Mucosa of stomach (tissue), 1 donor: ENCODE results near the gene FAT3.

Experiments used
- H3K27me3 ChIP-seq: one replicate; pipeline ENCODE4 v1.7.0; 2013; ENCODE audit warnings: mild to moderate bottlenecking, low read length; ENCODE audit not compliant: control insufficient read depth, insufficient read depth
- H3K36me3 ChIP-seq: one replicate; pipeline ENCODE4 v1.7.0; 2013; ENCODE audit warnings: low read length; ENCODE audit not compliant: control insufficient read depth, insufficient read depth
- H3K4me1 ChIP-seq: one replicate; pipeline ENCODE4 v1.7.0; 2013; ENCODE audit warnings: mild to moderate bottlenecking, low read length; ENCODE audit not compliant: control insufficient read depth, insufficient read depth
- H3K4me3 ChIP-seq: one replicate; pipeline ENCODE4 v1.7.0; 2013; ENCODE audit warnings: low read length
- H3K9ac ChIP-seq: one replicate; pipeline ENCODE4 v1.7.0; 2013; ENCODE audit warnings: mild to moderate bottlenecking, low read length, moderate library complexity
- H3K9me3 ChIP-seq: one replicate; pipeline ENCODE4 v1.7.0; 2013; ENCODE audit warnings: mild to moderate bottlenecking, low read length, moderate library complexity; ENCODE audit not compliant: control insufficient read depth
- donor health status: Pancreatic carcinoma.

FAT3 gene

DNA sequence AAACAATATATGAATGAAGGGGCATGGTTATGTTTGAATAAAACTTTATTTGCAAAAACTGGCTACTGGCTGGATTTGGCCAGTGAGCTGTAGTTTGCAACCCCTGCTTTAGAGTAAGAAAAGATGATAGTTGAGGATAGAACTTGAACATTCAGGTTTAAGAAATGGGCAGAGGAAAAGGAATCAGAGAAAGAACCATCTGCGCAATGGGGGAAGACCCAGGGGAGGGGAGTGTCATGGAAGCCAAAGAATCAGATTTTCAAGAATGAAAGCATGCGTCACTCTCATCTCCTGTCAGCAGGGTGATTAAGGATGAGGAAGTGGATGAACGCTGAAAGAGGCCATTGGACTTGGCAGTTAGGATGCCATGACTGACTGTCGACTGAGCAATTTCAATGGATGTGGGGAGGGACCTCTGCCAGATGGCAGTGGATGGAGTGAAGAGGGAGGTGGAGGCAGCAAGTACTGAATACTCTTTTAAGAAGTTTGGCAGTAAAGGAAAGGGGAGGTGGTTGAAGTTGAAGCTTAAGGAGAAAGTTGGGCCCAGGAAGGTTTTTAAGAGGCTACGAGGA is 21.2 kb downstream of the FAT3 start:
- Histone ChIP-seq H3K4me1 (no peaks in the 10 kb centered on the region), H3K36me3 (no peaks in the 10 kb centered on the region), H3K9me3 (no peaks in the 10 kb centered on the region), H3K4me3 (no peak overlapping the region), H3K27me3 (no peaks in the 10 kb centered on the region), H3K9ac (no peak overlapping the region)

DNA sequence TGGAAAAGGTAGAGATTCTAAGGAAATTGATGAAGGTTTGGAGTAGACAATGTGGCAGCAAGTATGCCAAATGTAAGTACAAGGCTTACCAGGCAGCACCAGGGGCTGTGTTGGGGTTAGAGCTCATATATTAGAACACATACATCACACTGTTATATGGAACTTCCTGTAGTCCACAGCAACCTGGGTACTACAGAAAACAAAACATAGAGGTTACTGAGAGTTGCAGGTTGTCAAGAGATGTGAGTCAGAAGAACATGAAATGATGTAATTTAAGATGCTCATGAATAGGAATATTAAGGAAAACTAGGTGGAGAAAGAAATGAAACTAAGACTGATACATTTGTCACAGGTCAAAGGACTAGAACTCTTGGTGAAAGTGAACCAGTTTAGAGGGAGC is 22.0 kb downstream of the FAT3 start:
- Histone ChIP-seq H3K27me3 (no peaks in the 10 kb centered on the region), H3K9me3 (no peaks in the 10 kb centered on the region), H3K9ac (no peak overlapping the region), H3K4me3 (no peak overlapping the region), H3K36me3 (no peaks in the 10 kb centered on the region), H3K4me1 (no peaks in the 10 kb centered on the region)

DNA sequence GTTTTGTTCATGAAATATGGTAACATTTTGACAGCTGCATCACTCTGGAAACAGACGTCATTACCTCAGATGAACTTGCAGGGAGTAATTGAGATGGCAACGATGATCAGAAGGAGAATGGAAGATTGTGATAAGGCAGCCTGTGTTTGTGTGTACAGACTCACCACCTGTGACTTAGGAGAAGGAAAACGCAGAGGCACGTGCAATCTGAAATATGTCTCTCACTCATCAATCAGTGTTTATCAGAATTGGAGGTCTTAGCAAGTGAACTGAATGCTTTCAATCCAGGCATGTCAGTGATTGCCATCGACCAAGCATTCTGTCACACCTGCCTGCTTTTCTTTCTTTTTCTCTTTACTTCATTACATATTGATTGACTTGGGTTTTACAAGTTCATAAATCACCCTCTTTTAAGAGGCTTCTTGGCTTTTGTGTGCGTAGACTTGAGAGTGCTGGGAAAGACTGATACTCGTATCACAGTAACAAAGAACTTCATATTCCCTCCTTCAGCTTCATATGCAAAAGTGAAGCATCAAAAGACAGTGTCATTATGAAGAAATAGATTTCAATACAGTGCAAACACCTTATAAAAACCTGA is 24.6 kb downstream of the FAT3 start:
- H3K4me1 ChIP-seq, result no peaks in the 10 kb centered on the region
- no peaks in the 10 kb centered on the region for H3K9me3 ChIP-seq
- H3K9ac ChIP-seq, result no peak overlapping the region
- no peaks in the 10 kb centered on the region for H3K27me3 ChIP-seq
- no peaks in the 10 kb centered on the region for H3K36me3 ChIP-seq
- H3K4me3 ChIP-seq, result no peak overlapping the region

DNA sequence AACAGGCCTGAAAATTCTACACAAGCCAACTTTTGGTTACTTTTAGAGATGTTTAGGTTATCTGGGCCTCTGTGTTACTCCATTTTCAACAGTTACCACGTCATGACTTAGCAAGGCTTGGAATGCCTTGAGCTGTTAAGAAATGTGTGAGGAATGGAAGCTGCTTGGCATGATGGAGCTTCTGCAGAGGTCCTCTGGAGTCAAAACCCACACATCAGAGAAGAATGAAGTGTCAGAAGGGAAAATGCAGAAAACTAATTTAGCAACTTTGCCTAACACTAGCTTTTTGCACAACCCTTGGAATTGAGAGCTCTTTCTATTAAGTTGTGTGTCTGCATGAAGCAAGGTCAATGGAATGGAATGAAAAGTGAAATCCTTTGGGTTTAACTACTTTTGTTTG is 27.4 kb downstream of the FAT3 start:
- Histone ChIP-seq H3K9me3 (no peaks in the 10 kb centered on the region), H3K4me3 (no peak overlapping the region)

DNA sequence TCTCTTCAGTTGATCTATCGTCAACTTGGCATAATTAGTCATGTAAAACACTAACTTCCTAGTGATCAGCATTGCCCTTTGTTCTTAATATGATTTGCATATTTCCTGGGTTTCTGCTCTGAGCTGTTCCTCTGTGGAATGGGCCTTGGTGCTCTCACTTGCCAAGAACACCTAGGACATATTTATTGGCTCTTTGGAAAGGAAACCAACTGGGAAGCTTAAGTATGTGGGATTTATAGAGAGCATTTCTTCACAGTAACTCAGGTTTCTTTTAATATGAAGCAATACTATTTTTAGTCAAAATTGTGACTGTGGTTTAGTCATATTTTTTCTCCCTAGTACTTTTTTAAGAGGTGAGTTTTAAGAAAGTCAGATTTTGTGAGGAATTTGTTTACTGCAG is 28.8 kb downstream of the FAT3 start:
- no peak overlapping the region for H3K4me3 ChIP-seq
- no peaks in the 10 kb centered on the region for H3K27me3 ChIP-seq
- no peak overlapping the region for H3K9ac ChIP-seq
- no peaks in the 10 kb centered on the region for H3K36me3 ChIP-seq
- H3K4me1 ChIP-seq, result no peaks in the 10 kb centered on the region
- no peaks in the 10 kb centered on the region for H3K9me3 ChIP-seq

More for the DNA sequence above, 27.4 kb downstream of the FAT3 start:
- no peak overlapping the region for H3K9ac ChIP-seq
- no peaks in the 10 kb centered on the region for H3K36me3 ChIP-seq
- H3K4me1 ChIP-seq, result no peaks in the 10 kb centered on the region
- no peaks in the 10 kb centered on the region for H3K27me3 ChIP-seq

DNA sequence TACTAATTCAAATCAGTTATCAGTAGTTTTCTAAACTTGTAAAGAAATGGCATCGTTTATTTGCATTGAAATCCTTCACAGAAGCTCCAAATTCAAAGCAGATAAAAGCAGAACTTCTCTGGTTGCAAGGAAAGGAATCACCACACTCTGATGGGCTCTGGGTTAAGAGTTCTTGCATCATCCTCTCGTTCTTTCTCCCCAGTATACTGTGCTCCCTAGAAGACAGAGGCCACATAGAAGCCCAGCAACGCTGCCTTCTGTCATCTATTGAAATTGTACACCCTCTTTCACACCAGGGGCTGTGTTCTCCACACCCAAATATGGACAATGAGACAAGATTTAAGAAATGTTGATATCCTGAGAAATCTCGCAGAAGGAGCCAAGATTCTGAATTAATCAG is 29.3 kb downstream of the FAT3 start:
- H3K9me3 ChIP-seq, result no peaks in the 10 kb centered on the region
- H3K9ac ChIP-seq, result no peak overlapping the region
- H3K36me3 ChIP-seq, result no peaks in the 10 kb centered on the region
- no peak overlapping the region for H3K4me3 ChIP-seq
- no peaks in the 10 kb centered on the region for H3K4me1 ChIP-seq
- H3K27me3 ChIP-seq, result no peaks in the 10 kb centered on the region

DNA sequence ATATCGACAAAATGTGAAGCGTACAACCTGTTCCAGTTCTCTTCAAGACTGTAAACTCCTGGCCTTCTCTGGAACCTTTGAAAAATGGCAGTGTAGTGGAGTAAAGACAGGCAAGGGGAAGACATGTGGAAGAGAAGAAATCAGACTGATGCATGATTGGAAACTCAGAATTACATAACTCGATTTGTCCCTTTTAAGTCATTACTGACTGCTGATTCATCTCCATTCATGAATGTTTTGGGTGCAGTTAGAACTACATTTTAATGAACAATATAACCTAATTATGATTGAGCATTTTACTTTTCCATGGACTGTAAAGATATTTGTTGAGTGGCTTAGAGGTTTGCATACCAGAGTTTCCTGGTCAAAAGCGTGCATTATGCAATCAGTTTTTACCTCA is 32.9 kb downstream of the FAT3 start:
- Histone ChIP-seq H3K27me3 (no peaks in the 10 kb centered on the region), H3K4me1 (no peaks in the 10 kb centered on the region), H3K9me3 (no peaks in the 10 kb centered on the region), H3K4me3 (no peak overlapping the region), H3K9ac (no peak overlapping the region), H3K36me3 (no peaks in the 10 kb centered on the region)

DNA sequence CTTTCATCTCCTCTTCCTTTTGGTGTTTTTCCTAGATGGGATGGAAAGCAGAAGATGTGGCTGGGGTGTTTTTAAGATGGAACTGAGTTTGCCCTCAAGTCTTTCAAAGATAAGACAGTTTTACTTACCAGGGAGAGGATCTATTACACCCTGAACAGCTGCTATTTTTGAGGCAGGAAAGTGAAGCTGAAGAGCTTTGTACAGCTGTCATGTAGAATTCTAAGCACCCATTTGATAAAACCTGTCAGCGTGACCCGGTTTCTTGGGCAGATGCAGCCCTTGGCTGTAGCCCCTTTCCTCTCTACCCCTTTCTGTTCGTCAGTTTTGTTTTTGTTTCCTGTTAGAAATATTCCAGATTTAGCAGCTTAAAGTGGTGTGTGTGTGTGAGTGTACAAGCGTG is 35.2 kb downstream of the FAT3 start:
- Histone ChIP-seq H3K4me1 (no peaks in the 10 kb centered on the region), H3K4me3 (no peak overlapping the region), H3K9ac (no peak overlapping the region), H3K9me3 (no peaks in the 10 kb centered on the region), H3K36me3 (no peaks in the 10 kb centered on the region), H3K27me3 (no peaks in the 10 kb centered on the region)

DNA sequence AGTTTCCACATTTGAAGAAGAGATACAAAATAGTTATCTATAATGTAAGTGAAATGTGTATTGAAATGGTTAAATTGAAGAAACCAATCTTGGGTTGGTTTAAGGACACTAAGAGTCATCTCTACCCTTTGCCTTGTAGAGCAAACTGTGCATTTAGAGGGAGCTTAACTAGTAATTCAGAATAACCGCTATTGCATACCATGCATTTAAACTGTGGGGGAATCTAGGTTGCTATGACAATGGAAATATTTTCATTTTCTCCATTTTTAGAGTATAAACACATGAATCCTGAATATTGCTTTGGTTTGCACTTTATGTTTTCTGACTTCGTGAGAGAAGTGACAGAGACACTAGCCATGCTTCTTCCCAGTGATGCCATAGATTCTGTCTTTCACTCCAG is 39.7 kb downstream of the FAT3 start:
- no peaks in the 10 kb centered on the region for H3K4me1 ChIP-seq
- H3K9ac ChIP-seq, result no peak overlapping the region
- H3K27me3 ChIP-seq, result no peaks in the 10 kb centered on the region
- no peaks in the 10 kb centered on the region for H3K9me3 ChIP-seq
- H3K4me3 ChIP-seq, result no peak overlapping the region
- no peaks in the 10 kb centered on the region for H3K36me3 ChIP-seq

DNA sequence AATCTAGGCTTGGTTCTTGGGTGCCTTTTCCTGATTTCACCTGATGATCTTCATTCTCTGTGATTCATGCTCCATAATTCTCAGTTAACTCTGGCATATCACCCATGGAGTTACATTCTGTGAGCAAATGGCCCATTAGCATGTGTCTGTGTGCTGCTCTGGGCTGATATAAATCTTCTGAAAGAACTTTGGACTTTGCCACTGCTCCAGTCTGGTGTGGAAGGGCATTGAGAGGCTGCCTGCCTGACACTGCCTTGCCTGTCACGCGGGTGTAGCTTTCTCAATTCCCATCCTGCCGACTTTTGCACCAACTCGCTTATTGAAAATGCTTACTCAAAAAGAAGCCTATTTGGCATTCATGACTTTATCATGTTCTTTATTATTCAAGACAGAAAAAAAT is 42.2 kb downstream of the FAT3 start:
- Histone ChIP-seq H3K36me3 (no peaks in the 10 kb centered on the region), H3K4me3 (no peak overlapping the region), H3K4me1 (no peaks in the 10 kb centered on the region), H3K27me3 (no peaks in the 10 kb centered on the region), H3K9me3 (no peaks in the 10 kb centered on the region), H3K9ac (no peak overlapping the region)

DNA sequence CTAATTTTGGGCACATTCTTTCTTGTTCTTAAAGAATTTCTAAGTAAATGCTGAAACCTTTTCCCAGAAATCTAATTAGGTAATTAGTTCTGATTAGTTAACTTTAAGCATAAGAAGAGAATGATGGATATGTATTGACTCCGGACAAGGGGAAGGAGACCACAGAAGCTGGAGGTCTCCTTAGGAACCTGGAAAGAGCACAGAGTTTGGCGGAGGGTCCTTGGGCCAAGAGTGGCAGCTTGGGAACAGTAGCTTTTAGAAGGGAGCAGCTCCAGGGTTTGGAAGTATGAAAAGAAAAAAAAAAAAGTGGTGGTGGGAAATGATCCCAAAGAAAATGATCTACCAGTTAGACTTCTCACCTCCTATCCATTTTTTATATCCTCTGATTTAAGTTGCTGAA is 42.7 kb downstream of the FAT3 start:
- no peaks in the 10 kb centered on the region for H3K27me3 ChIP-seq
- no peak overlapping the region for H3K9ac ChIP-seq
- H3K4me1 ChIP-seq, result no peaks in the 10 kb centered on the region
- no peak overlapping the region for H3K4me3 ChIP-seq
- H3K36me3 ChIP-seq, result no peaks in the 10 kb centered on the region
- H3K9me3 ChIP-seq, result no peaks in the 10 kb centered on the region

DNA sequence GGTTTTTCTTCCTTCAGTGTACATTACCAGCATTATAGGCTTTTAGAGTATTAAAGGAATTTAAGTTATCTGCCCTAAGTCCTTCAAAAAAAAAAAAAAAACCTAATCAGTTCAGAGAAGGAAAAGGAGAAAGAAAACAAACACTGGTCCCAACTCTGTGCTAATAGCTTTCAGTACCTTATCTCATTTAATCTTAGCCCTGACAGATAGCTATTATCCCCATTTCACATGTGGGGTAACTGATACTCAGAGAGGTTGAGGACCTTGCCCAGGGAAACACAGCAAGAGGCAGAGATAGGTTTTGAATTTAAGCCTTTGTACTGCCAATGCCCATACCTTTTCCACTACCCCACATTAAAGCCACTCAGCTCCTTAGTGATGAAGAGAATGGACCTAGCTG is 43.4 kb downstream of the FAT3 start:
- Histone ChIP-seq H3K9ac (no peak overlapping the region), H3K4me3 (no peak overlapping the region), H3K27me3 (no peaks in the 10 kb centered on the region), H3K9me3 (no peaks in the 10 kb centered on the region), H3K36me3 (no peaks in the 10 kb centered on the region), H3K4me1 (no peaks in the 10 kb centered on the region)

DNA sequence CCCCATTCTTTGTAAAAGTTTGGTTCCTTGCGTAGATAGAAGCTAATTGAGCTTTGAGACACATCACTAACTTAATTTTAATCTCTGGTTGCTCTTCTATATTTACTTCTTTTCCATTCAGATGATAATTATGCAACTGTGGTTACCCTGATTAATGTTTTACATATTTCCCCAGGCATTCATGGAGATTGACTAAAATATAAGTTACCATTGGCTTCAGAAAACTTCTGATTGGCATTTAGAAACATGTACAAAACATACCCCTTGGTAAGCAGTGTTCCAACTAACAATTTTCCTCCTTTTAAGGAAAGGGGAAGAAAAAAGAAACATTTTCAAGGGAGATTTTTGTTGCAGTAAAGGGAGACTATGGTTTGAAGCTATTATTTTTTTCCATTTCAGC is 43.9 kb downstream of the FAT3 start:
- no peaks in the 10 kb centered on the region for H3K36me3 ChIP-seq
- H3K4me1 ChIP-seq, result no peaks in the 10 kb centered on the region
- H3K9ac ChIP-seq, result no peak overlapping the region
- H3K27me3 ChIP-seq, result no peaks in the 10 kb centered on the region
- H3K9me3 ChIP-seq, result no peaks in the 10 kb centered on the region
- H3K4me3 ChIP-seq, result no peak overlapping the region
